Measurements from ENCODE around the gene DUOXA2. TPM values are rescaled to one million over a fixed set of nuclear protein-coding genes. Genes with fewer than 3 reads are reported as not detected.

The DUOXA2 gene
- total RNA-seq, 1 experiment from 2014 or later = not detected

DNA sequence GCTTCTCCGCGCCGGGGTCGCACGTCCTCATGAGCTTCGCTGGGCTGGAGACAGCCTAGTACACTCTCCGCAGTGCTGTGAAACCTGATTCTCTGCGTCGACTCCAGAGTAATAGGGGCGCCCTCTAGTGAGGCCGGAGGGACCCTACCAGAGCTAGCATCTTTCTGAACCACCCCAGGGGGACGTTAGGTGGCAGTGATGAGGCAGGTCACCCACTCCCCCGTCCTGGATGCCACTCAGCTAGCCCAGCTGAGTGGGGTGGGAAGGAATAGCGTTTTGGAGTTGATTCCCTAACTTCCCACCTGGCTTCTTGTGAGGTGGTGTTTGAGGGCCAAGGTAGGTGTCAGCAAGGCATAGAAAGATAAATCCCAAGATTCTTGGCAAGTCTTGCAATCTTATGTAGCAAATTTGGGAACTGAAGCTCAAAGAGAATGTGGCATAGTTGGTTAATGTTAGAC is 4.0 kb downstream of the DUOXA2 start:
- H3K4me1 ChIP-seq (ENCODE audit: insufficient read depth, low read length) = peaks cover 14% of the 10 kb centered on the region
- no peaks in the 10 kb centered on the region for H3K36me3 ChIP-seq (ENCODE audit: low read depth, low read length)
- DNase-seq (peak; percentile 93), ATAC-seq (peak; percentile 93)
- H3K79me2 ChIP-seq (ENCODE audit: low read length) = no peaks in the 10 kb centered on the region
- H2AFZ ChIP-seq (ENCODE audit: low read length) = peak overlapping the region; percentile 61; the same call in 1 of the 2 replicates
- H3K27ac ChIP-seq (ENCODE audit: low read length) = no peak overlapping the region
- peaks cover 10% of the 10 kb centered on the region for H3K27me3 ChIP-seq (ENCODE audit: low read length)
- H3K9ac ChIP-seq (ENCODE audit: low read length) = no peak overlapping the region
- peak overlapping the region; percentile 34; the same call in 1 of the 2 replicates for H3K4me3 ChIP-seq (ENCODE audit: low read length)
- H3K9me3 ChIP-seq (ENCODE audit: low read length) = no peaks in the 10 kb centered on the region
- H3F3A ChIP-seq (ENCODE audit: low read length, unreplicated experiment) = no peaks in the 10 kb centered on the region
- BruUV-seq (replicated peaks) = no TSS peak
- ChIA-PET POLR2A (ENCODE audit: unreplicated experiment) (no interaction called here), CTCF (interaction anchor here (0.5 to 1.6 kb wide), 19 partner anchors 9 to 455 kb away, joined by 3 to 25 read pairs (median 4); no protein-coding TSS in a partner anchor)
- H4K20me1 ChIP-seq (ENCODE audit: low read length) = no peaks in the 10 kb centered on the region
- TF ChIP-seq EZH2phosphoT487 (IDR thresholded peaks at IDR 0.05; ENCODE audit: borderline replicate concordance, low read length) (no peak), EZH2 (IDR thresholded peaks at IDR 0.05; ENCODE audit: low read length, unreplicated experiment) (no peak), CTCF (conservative IDR thresholded peaks at IDR 0.05; ENCODE audit: low read depth, low read length) (peak; percentile 99)
- no peaks in the 10 kb centered on the region for H3K9me2 ChIP-seq (replicated peaks; ENCODE audit: low read length)
- peak overlapping the region; percentile 58 for H3K4me2 ChIP-seq (ENCODE audit: low read length)
- intact Hi-C loops (cut with micrococcal nuclease) = no loop called here

DNA sequence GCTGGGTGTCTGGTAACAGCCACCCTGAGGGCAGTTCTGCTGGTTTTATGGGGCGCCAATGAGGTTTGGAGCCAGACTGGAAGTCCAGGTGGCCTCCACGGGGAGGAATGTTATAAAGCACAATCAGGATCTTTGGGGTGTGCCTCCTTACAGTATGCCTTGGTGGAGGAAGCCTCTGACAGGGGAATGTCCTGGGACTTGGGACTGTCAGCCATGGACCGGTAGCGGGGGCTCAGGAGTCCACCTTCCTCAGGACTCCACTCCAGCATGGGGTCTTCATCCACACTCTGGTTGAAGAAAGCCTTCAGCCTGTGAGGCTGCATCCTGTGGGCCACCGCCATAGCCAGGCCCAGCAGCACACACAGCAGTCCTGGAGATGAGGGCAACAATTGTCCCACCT is 4.9 kb downstream of the DUOXA2 start:
- no peaks in the 10 kb centered on the region for H3K36me3 ChIP-seq (ENCODE audit: low read depth, low read length)
- no peak overlapping the region for H3K4me3 ChIP-seq (ENCODE audit: low read length)
- no peak overlapping the region for H3K4me2 ChIP-seq (ENCODE audit: low read length)
- no peaks in the 10 kb centered on the region for H3F3A ChIP-seq (ENCODE audit: low read length, unreplicated experiment)
- intact Hi-C loops (cut with micrococcal nuclease) = no loop called here
- DNase-seq (no peak), ATAC-seq (no peak)
- POLR2A ChIA-PET (ENCODE audit: unreplicated experiment) = no interaction called here
- peaks cover 2% of the 10 kb centered on the region for H3K27me3 ChIP-seq (ENCODE audit: low read length)
- no peaks in the 10 kb centered on the region for H3K79me2 ChIP-seq (ENCODE audit: low read length)
- peaks cover 17% of the 10 kb centered on the region for H3K4me1 ChIP-seq (ENCODE audit: insufficient read depth, low read length)
- TF ChIP-seq EZH2phosphoT487 (IDR thresholded peaks at IDR 0.05; ENCODE audit: borderline replicate concordance, low read length) (no peak), CTCF (conservative IDR thresholded peaks at IDR 0.05; ENCODE audit: low read depth, low read length) (no peak), EZH2 (IDR thresholded peaks at IDR 0.05; ENCODE audit: low read length, unreplicated experiment) (no peak)
- H2AFZ ChIP-seq (ENCODE audit: low read length) = no peak overlapping the region
- CTCF ChIA-PET = interaction anchor here (1.3 to 1.6 kb wide), 3 partner anchors 8 to 266 kb away, joined by 4 to 25 read pairs (median 5); no protein-coding TSS in a partner anchor
- H3K9me2 ChIP-seq (replicated peaks; ENCODE audit: low read length) = no peaks in the 10 kb centered on the region
- H4K20me1 ChIP-seq (ENCODE audit: low read length) = no peaks in the 10 kb centered on the region
- no TSS peak for BruUV-seq (replicated peaks)
- H3K9ac ChIP-seq (ENCODE audit: low read length) = no peak overlapping the region
- H3K27ac ChIP-seq (ENCODE audit: low read length) = no peak overlapping the region
- no peaks in the 10 kb centered on the region for H3K9me3 ChIP-seq (ENCODE audit: low read length)

Data from PC-3 (cell line).